Suprapubic skin (tissue), 4 donors: ENCODE measurements around the gene STMP1. TPM values are rescaled to one million over a fixed set of nuclear protein-coding genes. Genes with fewer than 3 reads are reported as not detected.
"Not testable (repeated sequence)": the region's sequence is repeated elsewhere in the genome, so short reads cannot be mapped to it uniquely, and the experiment has no call there.

Experiments
- DNase-seq, 2 donors: peaks; one replicate each; pipeline ENCODE4 v3.0.0-alpha.2; 2019; ENCODE audit warnings: low spot score in 2 of 2
- H3K27ac ChIP-seq: fragments of 200-600 bp; sonication (generic); one replicate; pipeline ENCODE4 v1.5.1; 2019
- H3K27me3 ChIP-seq: fragments of 200-600 bp; sonication (generic); one replicate; pipeline ENCODE4 v1.5.1; 2019
- H3K36me3 ChIP-seq: fragments of 200-600 bp; sonication (generic); one replicate; pipeline ENCODE4 v1.5.1; 2019
- H3K4me1 ChIP-seq: fragments of 200-600 bp; sonication (generic); one replicate; pipeline ENCODE4 v1.5.1; 2019
- H3K4me3 ChIP-seq: fragments of 200-600 bp; sonication (generic); one replicate; pipeline ENCODE4 v1.5.1; 2019; ENCODE audit warnings: mild to moderate bottlenecking
- H3K9me3 ChIP-seq: fragments of 200-600 bp; sonication (generic); one replicate; pipeline ENCODE4 v1.5.1; 2019
- EP300 ChIP-seq: sonication (generic); formaldehyde crosslinking; IDR thresholded peaks from one replicate; pipeline ENCODE4 v1.6.1; 2017; ENCODE audit warnings: antibody characterized with exemption
- POLR2A ChIP-seq, 2 donors: fragments of 450-650 bp; IDR thresholded peaks; one replicate each; pipeline ENCODE4 v1.6.1; 2017; ENCODE audit warnings: antibody characterized with exemption in 2 of 2, mild to moderate bottlenecking in 2 of 2, moderate library complexity in 2 of 2
- POLR2AphosphoS5 ChIP-seq, 3 donors: sonication (generic); formaldehyde crosslinking; IDR thresholded peaks; one replicate each; pipeline ENCODE4 v1.6.1; 2017; ENCODE audit warnings: antibody characterized with exemption in 3 of 3
- WGBS: methylation state at CpG from one replicate; pipeline ENCODE4 v1.1.5; 2018; 5-methylcytosine and 5-hydroxymethylcytosine counted together
- total RNA-seq, 4 donors: library from RNA; depleted of rRNA; stranded (reverse); fragments of >200 nt; gene quantifications; one replicate each; pipeline ENCODE4 v1.1.0, GENCODE V29; 2016
- TF ChIP-seq, protein P1 (sequence below), 2 donors: fragments of 200-600 bp in 1 of 2; fragments of 450-650 bp in 1 of 2; sonication (generic) in 1 of 2; IDR thresholded peaks; one replicate each; pipeline ENCODE4 v1.5.1; 2016 to 2019; ENCODE audit warnings: antibody characterized with exemption in 2 of 2, mild to moderate bottlenecking in 1 of 2, moderate library complexity in 1 of 2

Gene STMP1
- total RNA-seq, 4 donors from 2014 or later, result 15.0 to 24.7 (median 16.3) TPM

DNA sequence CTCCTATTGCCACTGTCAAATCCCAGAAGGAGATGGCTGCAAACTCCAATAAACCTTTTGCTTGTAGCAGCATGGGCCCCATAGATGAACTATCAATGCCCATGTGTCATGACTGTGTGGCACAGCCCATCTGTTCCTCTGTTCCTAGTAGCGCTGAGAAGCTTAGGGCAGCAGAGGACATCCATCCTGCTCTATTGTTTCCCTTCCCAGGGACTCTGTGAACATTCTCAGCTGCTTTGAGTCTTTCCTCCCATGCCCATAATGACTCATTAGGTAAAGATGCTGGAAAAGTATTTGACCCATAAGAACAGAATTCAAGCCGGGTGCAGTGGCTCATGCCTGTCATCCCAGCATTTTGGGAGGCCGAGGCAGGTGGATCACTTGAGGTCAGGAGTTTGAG is 28.3 kb downstream of the STMP1 start:
- no peak for TF ChIP-seq POLR2A (IDR thresholded peaks at IDR 0.05)
- TF ChIP-seq EP300, result no peak
- TF ChIP-seq, protein P1, sequence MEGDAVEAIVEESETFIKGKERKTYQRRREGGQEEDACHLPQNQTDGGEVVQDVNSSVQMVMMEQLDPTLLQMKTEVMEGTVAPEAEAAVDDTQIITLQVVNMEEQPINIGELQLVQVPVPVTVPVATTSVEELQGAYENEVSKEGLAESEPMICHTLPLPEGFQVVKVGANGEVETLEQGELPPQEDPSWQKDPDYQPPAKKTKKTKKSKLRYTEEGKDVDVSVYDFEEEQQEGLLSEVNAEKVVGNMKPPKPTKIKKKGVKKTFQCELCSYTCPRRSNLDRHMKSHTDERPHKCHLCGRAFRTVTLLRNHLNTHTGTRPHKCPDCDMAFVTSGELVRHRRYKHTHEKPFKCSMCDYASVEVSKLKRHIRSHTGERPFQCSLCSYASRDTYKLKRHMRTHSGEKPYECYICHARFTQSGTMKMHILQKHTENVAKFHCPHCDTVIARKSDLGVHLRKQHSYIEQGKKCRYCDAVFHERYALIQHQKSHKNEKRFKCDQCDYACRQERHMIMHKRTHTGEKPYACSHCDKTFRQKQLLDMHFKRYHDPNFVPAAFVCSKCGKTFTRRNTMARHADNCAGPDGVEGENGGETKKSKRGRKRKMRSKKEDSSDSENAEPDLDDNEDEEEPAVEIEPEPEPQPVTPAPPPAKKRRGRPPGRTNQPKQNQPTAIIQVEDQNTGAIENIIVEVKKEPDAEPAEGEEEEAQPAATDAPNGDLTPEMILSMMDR (IDR thresholded peaks at IDR 0.05), result no peak
- TF ChIP-seq POLR2AphosphoS5 (IDR thresholded peaks at IDR 0.05), result no peak
- no peaks in the 10 kb centered on the region for H3K27me3 ChIP-seq
- no peak for DNase-seq
- H3K4me3 ChIP-seq, result no peak overlapping the region
- H3K9me3 ChIP-seq, result no peaks in the 10 kb centered on the region
- H3K36me3 ChIP-seq, result peaks cover 5% of the 10 kb centered on the region
- WGBS, result 91% methylated on average over 3 of the region's 3 CpGs
- no peak overlapping the region for H3K27ac ChIP-seq
- no peaks in the 10 kb centered on the region for H3K4me1 ChIP-seq

DNA sequence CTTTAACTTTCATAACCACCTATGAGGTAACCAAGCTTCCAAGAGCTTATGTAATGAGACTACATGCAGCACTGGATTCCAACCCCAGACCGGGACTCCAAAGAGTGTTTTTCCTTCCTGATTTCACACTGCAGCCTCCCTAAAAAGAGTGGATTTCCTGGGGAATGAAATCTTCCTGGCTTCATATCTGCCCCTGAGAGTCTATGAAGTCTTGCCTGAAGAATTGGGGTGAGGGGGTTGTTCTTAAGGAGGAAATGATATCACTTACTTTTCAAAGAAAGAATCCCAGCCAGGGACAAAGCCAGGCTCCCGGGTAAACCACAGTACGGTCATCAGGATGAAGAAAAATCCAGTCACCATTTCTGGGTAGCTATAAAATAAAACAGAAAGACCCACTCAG is 29.7 kb downstream of the STMP1 start:
- H3K9me3 ChIP-seq, result no peaks in the 10 kb centered on the region
- H3K4me1 ChIP-seq, result no peaks in the 10 kb centered on the region
- peaks cover 4% of the 10 kb centered on the region for H3K36me3 ChIP-seq
- TF ChIP-seq EP300, result no peak
- no peak for TF ChIP-seq POLR2A (IDR thresholded peaks at IDR 0.05)
- TF ChIP-seq, protein P1 (IDR thresholded peaks at IDR 0.05), result no peak
- no peak for TF ChIP-seq POLR2AphosphoS5 (IDR thresholded peaks at IDR 0.05)
- DNase-seq, result no peak
- WGBS, result 67% methylated on average over 3 of the region's 3 CpGs
- H3K27me3 ChIP-seq, result no peaks in the 10 kb centered on the region
- no peak overlapping the region for H3K4me3 ChIP-seq
- no peak overlapping the region for H3K27ac ChIP-seq

DNA sequence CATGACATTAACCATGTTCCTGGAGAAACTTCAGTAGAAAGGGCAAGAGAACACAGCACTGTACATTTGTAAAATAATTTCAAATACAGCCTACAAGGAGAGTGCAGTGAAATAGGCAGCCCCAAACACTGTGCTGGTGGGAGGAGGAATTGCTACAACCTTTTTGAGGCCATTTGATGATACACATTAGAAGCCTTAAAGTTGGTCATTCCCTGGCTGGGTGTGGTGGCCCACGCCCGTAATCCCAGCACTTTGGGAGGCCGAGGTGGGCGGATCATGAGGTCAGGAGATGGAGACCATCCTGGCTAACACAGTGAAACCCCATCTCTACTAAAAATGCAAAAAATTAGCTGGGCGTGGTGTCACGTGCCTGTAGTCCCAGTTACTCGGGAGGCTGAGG is 30.3 kb downstream of the STMP1 start:
- H3K36me3 ChIP-seq, H3K4me3 ChIP-seq, DNase-seq, H3K27ac ChIP-seq, H3K9me3 ChIP-seq, H3K27me3 ChIP-seq, H3K4me1 ChIP-seq: not testable (repeated sequence)
- WGBS, result 89% methylated on average over 7 of the region's 7 CpGs

DNA sequence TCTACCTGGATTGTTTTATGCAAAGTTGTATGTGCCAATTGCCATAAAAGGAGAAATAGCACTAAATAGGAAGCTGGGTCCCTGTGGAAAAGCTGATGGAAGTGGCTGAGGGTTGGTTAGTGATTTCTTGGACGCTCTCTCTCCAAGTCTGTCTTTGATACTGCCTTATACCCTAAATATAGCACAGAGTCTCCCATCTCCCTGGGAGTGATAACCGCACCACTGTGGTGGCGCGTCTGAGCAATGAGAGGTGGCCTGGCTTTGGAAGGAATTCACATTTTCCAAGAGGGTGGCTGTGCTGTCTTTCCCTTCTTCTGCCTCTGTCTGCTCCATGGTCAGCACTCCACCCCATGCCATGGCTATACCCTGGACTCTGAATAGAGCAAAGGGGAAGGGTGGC is 31.2 kb downstream of the STMP1 start:
- H3K36me3 ChIP-seq, result peaks cover 4% of the 10 kb centered on the region
- 90% methylated on average over 4 of the region's 4 CpGs for WGBS
- H3K9me3 ChIP-seq, result no peaks in the 10 kb centered on the region
- no peak overlapping the region for H3K27ac ChIP-seq
- H3K4me3 ChIP-seq, result no peak overlapping the region
- H3K4me1 ChIP-seq, result no peaks in the 10 kb centered on the region
- no peak for DNase-seq
- no peaks in the 10 kb centered on the region for H3K27me3 ChIP-seq
- TF ChIP-seq POLR2A (IDR thresholded peaks at IDR 0.05) (no peak), POLR2AphosphoS5 (IDR thresholded peaks at IDR 0.05) (no peak), EP300 (no peak)
- TF ChIP-seq, protein P1 (IDR thresholded peaks at IDR 0.05), result no peak

DNA sequence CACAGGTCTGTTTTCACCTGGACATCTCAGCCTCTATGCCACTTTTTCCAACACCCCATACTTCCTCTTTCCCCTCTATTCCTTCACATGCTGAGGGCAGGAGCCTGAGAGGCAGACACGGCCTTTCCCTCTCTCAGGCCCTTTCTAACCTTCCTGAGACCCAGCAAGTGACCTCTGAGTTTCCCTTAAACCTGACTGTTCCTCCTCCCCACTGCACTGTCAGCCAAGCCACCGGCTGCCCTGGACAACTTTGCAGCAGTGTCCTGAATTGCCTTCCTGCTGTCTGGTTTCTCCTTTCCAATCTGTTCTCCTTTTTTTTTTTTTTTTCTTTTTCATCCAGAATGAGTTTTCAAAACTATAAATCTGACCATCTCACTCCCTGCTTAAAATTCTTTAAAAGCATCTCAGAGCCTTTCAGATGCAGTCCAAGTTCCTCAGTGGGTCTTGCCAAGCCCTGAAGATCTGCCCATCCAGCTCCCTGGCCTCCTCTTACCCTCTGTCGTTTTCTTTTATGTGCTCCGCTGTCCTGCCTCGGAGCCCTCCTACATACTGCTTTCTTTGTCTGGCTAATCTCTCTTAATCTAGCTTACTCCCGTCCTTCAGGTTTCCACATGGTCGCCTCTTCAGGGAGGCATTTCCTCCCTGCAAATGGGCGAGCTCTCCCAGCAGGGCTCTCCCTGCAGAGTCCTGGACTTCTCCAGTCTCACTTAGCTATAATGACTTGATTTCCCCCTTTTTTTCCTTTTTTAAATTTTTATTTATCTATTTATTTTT is 35.1 kb downstream of the STMP1 start:
- 55% methylated on average over 8 of the region's 8 CpGs for WGBS

More for the DNA sequence above, 35.1 kb downstream of the STMP1 start:
- Histone ChIP-seq H3K4me1 (no peaks in the 10 kb centered on the region), H3K36me3 (no peaks in the 10 kb centered on the region), H3K4me3 (no peak overlapping the region), H3K27ac (no peak overlapping the region), H3K9me3 (no peaks in the 10 kb centered on the region), H3K27me3 (no peaks in the 10 kb centered on the region)
- no peak for DNase-seq
- no peak for TF ChIP-seq POLR2AphosphoS5 (IDR thresholded peaks at IDR 0.05)
- TF ChIP-seq, protein P1 (IDR thresholded peaks at IDR 0.05), result no peak
